Glutamatergic neuron (in vitro differentiated cells): ENCODE measurements around the gene KRTAP27-1. TPM values are rescaled to one million over a fixed set of nuclear protein-coding genes. Genes with fewer than 3 reads are reported as not detected.

Experiments
- DNase-seq: peaks from one replicate; pipeline ENCODE4 v3.0.0; 2022
- H3K27ac Mint-ChIP-seq: one replicate; pipeline ENCODE4 v1.8.0; 2020; ENCODE audit warnings: mild to moderate bottlenecking, mixed read lengths, inconsistent platforms; ENCODE audit not compliant: unreplicated experiment
- H3K27me3 Mint-ChIP-seq: one replicate; pipeline ENCODE4 v1.8.0; 2020; ENCODE audit warnings: mild to moderate bottlenecking, moderate library complexity, mixed read lengths, inconsistent platforms; ENCODE audit not compliant: unreplicated experiment
- H3K36me3 Mint-ChIP-seq: one replicate; pipeline ENCODE4 v1.8.0; 2020; ENCODE audit warnings: mild to moderate bottlenecking, mixed read lengths, inconsistent platforms; ENCODE audit not compliant: unreplicated experiment
- H3K4me1 Mint-ChIP-seq: one replicate; pipeline ENCODE4 v1.8.0; 2020; ENCODE audit warnings: mild to moderate bottlenecking, low read depth, mixed read lengths, inconsistent platforms; ENCODE audit not compliant: unreplicated experiment
- H3K4me3 Mint-ChIP-seq: one replicate; pipeline ENCODE4 v1.8.0; 2020; ENCODE audit warnings: mild to moderate bottlenecking, mixed read lengths, inconsistent platforms; ENCODE audit not compliant: unreplicated experiment
- H3K9me3 Mint-ChIP-seq: one replicate; pipeline ENCODE4 v1.8.0; 2020; ENCODE audit warnings: mild to moderate bottlenecking, moderate library complexity, mixed read lengths, inconsistent platforms; ENCODE audit not compliant: unreplicated experiment
- total RNA-seq: library from RNA; stranded (reverse); fragmentation: NEBNext Ultra II Directional; extraction: Animal tissue kit (Norgen Biotek cat#: 25700); gene quantifications from one replicate; pipeline ENCODE4 v1.2.1, GENCODE V29; 2021; ENCODE audit not compliant: unreplicated experiment
- TF ChIP-seq, protein P1 (sequence below): fragments of 200-600 bp; sonication (generic); IDR thresholded peaks from one replicate; pipeline ENCODE4 v1.5.0; 2021; ENCODE audit not compliant: partially characterized antibody, unreplicated experiment

KRTAP27-1 gene
- total RNA-seq, 1 donor from 2014 or later: not detected

DNA sequence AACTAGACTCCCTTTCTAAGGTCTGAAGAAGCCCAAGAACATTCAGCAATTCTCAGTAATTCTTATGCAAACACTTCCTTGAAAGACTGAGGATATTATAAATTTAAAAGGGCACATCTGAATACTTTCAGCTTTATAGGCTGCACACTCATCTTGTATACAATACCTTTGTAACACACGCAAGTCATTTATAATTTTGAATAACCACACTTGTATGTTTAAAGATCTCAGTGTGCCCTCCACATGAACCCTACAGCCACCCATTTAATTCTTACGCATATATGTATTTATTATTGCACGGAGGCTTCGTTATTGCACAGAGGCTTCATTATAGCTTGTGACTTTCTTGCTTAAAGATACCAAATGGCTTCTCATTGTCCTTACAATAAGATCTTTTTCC lies 1.2 kb upstream of the KRTAP27-1 start:
- H3K4me1 Mint-ChIP-seq: no peaks in the 10 kb centered on the region
- DNase-seq: no peak
- no peaks in the 10 kb centered on the region for H3K27me3 Mint-ChIP-seq
- no peak overlapping the region for H3K27ac Mint-ChIP-seq
- TF ChIP-seq, protein P1, sequence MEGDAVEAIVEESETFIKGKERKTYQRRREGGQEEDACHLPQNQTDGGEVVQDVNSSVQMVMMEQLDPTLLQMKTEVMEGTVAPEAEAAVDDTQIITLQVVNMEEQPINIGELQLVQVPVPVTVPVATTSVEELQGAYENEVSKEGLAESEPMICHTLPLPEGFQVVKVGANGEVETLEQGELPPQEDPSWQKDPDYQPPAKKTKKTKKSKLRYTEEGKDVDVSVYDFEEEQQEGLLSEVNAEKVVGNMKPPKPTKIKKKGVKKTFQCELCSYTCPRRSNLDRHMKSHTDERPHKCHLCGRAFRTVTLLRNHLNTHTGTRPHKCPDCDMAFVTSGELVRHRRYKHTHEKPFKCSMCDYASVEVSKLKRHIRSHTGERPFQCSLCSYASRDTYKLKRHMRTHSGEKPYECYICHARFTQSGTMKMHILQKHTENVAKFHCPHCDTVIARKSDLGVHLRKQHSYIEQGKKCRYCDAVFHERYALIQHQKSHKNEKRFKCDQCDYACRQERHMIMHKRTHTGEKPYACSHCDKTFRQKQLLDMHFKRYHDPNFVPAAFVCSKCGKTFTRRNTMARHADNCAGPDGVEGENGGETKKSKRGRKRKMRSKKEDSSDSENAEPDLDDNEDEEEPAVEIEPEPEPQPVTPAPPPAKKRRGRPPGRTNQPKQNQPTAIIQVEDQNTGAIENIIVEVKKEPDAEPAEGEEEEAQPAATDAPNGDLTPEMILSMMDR: no peak
- H3K36me3 Mint-ChIP-seq: no peaks in the 10 kb centered on the region
- no peak overlapping the region for H3K4me3 Mint-ChIP-seq
- H3K9me3 Mint-ChIP-seq: no peaks in the 10 kb centered on the region

DNA sequence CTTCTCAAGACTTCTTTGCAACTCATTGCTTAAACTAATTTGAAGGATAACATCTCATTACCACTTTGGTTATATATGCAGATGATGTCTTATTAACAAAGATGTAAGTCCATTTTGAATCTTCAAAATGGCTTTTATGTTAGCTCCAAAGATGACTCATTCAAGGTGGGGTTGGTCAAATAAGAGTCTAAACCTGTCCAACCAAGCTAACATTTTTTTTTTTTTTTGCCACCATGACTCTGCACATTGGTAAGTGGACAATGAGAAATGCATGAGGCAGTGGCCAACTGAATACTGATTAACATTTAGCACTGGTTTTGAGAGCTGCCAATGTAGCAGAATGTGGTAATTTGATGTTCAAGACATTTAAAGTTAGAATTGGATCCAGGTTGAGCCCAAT lies 278 bp upstream of the KRTAP27-1 start:
- H3K36me3 Mint-ChIP-seq: no peaks in the 10 kb centered on the region
- no peak overlapping the region for H3K27ac Mint-ChIP-seq
- H3K4me3 Mint-ChIP-seq: no peak overlapping the region
- H3K9me3 Mint-ChIP-seq: no peaks in the 10 kb centered on the region
- H3K27me3 Mint-ChIP-seq: no peaks in the 10 kb centered on the region
- H3K4me1 Mint-ChIP-seq: no peaks in the 10 kb centered on the region
- TF ChIP-seq, protein P1: no peak
- no peak for DNase-seq

DNA sequence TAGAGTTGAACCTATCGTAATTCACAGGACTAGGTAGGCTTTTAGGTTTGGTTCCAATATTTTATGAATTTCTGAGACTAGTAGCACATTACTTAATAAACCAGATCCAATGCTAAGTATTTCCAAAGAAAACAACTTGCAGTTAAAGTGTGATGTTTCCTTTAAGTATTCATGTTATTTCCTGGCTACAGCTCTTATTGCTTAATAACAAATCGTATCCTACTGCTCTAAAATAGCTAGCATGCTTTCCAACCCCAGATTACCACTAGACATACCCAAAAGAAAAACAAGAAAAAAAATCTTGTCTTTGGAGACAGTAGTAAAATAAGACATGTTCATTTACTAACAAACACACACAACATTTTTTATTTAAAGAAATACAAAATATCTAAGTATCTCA lies 898 bp downstream of the KRTAP27-1 start:
- H3K36me3 Mint-ChIP-seq: no peaks in the 10 kb centered on the region
- no peak for DNase-seq
- H3K9me3 Mint-ChIP-seq: no peaks in the 10 kb centered on the region
- H3K27ac Mint-ChIP-seq: no peak overlapping the region
- H3K27me3 Mint-ChIP-seq: no peaks in the 10 kb centered on the region
- H3K4me1 Mint-ChIP-seq: no peaks in the 10 kb centered on the region
- TF ChIP-seq, protein P1: no peak
- no peak overlapping the region for H3K4me3 Mint-ChIP-seq

DNA sequence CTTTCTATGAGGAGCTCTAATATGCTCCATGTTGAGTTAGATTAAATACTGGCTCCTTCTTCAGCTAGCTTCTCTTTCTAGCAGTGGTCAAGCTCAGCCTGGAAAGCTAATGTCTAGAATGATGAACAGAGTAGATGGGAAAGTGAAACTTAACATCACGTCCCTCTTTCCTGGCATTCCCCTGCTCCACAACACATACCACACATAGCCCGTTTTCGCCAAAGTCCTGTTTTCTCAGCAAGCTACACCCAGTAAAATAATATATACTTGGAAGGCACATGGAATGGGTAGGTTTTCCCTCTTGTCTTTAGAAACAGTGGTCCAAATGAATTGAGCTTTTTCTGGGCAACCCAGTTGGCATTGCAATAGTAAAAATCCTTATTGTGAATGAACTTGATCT lies 3.8 kb downstream of the KRTAP27-1 start:
- Mint-ChIP-seq H3K27ac (no peak overlapping the region), H3K9me3 (no peaks in the 10 kb centered on the region), H3K4me1 (no peaks in the 10 kb centered on the region), H3K36me3 (no peaks in the 10 kb centered on the region), H3K4me3 (no peak overlapping the region), H3K27me3 (peaks cover 2% of the 10 kb centered on the region)
- TF ChIP-seq, protein P1: no peak
- DNase-seq: no peak

DNA sequence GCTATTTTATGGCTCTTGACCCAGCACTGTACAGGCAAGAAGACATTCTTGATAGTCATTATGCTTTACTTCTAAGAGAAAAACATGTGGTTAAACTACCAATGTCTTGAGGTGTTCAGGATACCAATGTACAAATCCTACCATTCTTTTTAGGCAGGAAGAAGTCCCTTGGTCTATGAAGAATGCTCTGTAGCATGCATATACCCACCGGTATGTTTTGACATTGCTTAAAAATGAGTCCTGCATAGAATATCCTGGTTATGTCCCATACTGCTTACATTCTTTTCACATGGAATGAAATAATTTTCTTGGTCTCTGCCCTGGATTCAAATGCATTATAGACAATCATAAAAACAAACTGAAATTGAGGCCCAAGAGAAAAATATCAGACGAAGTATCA lies 4.8 kb downstream of the KRTAP27-1 start:
- H3K27ac Mint-ChIP-seq: no peak overlapping the region
- H3K9me3 Mint-ChIP-seq: no peaks in the 10 kb centered on the region
- H3K4me3 Mint-ChIP-seq: no peak overlapping the region

More for the DNA sequence above, 4.8 kb downstream of the KRTAP27-1 start:
- no peak for DNase-seq
- Mint-ChIP-seq H3K4me1 (no peaks in the 10 kb centered on the region), H3K27me3 (peaks cover 2% of the 10 kb centered on the region), H3K36me3 (no peaks in the 10 kb centered on the region)
- TF ChIP-seq, protein P1: no peak
